DMS114 treated with DMSO at 0.1 percent for 48 hours (cell line): ENCODE results near the gene GPRC5D.

Source experiments
- DNase-seq: peaks from one replicate; lab custom pipeline; 2025; ENCODE audit not compliant: unreplicated experiment; lab: John Stamatoyannopoulos, UW

GPRC5D gene

GRCh38 chr12:12938541-12938940 lies 13.4 kb downstream of the GPRC5D start:
- no peak for DNase-seq

- no peak for DNase-seq
Observed at GRCh38 chr12:12936983-12937491, 14.9 kb downstream of the GPRC5D start.

GRCh38 chr12:12934556-12934955 lies 17.4 kb downstream of the GPRC5D start:
- no peak for DNase-seq

- DNase-seq = no peak
Observed at GRCh38 chr12:12933742-12934141, 18.2 kb downstream of the GPRC5D start.

GRCh38 chr12:12930633-12931219 lies 21.2 kb downstream of the GPRC5D start:
- no peak for DNase-seq

GRCh38 chr12:12929696-12930095 lies 22.3 kb downstream of the GPRC5D start:
- no peak for DNase-seq

GRCh38 chr12:12927211-12928079 lies 24.5 kb downstream of the GPRC5D start:
- peak; percentile 80 for DNase-seq

GRCh38 chr12:12926571-12927071 lies 25.3 kb downstream of the GPRC5D start:
- no peak for DNase-seq

GRCh38 chr12:12925388-12925787 lies 26.6 kb downstream of the GPRC5D start:
- no peak for DNase-seq

GRCh38 chr12:12924169-12924568 lies 27.8 kb downstream of the GPRC5D start:
- DNase-seq = no peak

- no peak for DNase-seq
Observed at GRCh38 chr12:12922978-12923377, 29.0 kb downstream of the GPRC5D start.

- no peak for DNase-seq
Observed at GRCh38 chr12:12922191-12922616, 29.8 kb downstream of the GPRC5D start.

GRCh38 chr12:12919666-12920435 lies 32.1 kb downstream of the GPRC5D start:
- no peak for DNase-seq

GRCh38 chr12:12918781-12919389 lies 33.1 kb downstream of the GPRC5D start:
- DNase-seq = no peak

- DNase-seq = no peak
Observed at GRCh38 chr12:12917517-12917916, 34.5 kb downstream of the GPRC5D start.

- peak; percentile 75 for DNase-seq
Observed at GRCh38 chr12:12916135-12916944, 35.6 kb downstream of the GPRC5D start.

- no peak for DNase-seq
Observed at GRCh38 chr12:12915656-12916055, 36.3 kb downstream of the GPRC5D start.

GRCh38 chr12:12912711-12913110 lies 39.3 kb downstream of the GPRC5D start:
- DNase-seq = no peak

GRCh38 chr12:12909995-12910420 lies 42.0 kb downstream of the GPRC5D start:
- DNase-seq = no peak
